Measurements from ENCODE around the gene AIFM1. TPM values are rescaled to one million over a fixed set of nuclear protein-coding genes. Genes with fewer than 3 reads are reported as not detected.

Gene AIFM1
- total and polyA plus RNA-seq, 2 of the 4 experiments (the other 2 are of a cell fraction) = 22.0 to 27.4 TPM

- no peaks in the 10 kb centered on the region for H4K20me1 ChIP-seq (ENCODE audit: insufficient read depth, low read length)
- WGBS, 2 experiments (ENCODE audit: extremely low coverage in 2 of 2, insufficient read length in 1 of 2) = 60% methylated on average over 2 of the region's 4 CpGs; no CpG with 5 or more reads in 1 of the 2 experiments
Measured at GRCh38 chrX:130190801-130191200, 25.2 kb upstream of the AIFM1 start.

More at GRCh38 chrX:130190801-130191200, 25.2 kb upstream of the AIFM1 start:
- H3K56ac ChIP-seq (ENCODE audit: extremely low read depth, insufficient read depth, low read length) = no peak overlapping the region
- ChIA-PET CTCF (interaction anchor here (0.6 kb wide), 1 partner anchor 12 kb away, joined by 3 read pairs; no protein-coding TSS in a partner anchor), POLR2A (ENCODE audit: unreplicated experiment) (no interaction called here)
- H3K27ac ChIP-seq (ENCODE audit: insufficient read depth, low read length) = no peak overlapping the region
- H3K14ac ChIP-seq (replicated peaks; ENCODE audit: low read depth, low read length) = no peak overlapping the region
- no peak overlapping the region for H3K23ac ChIP-seq (ENCODE audit: low read depth, low read length)
- ATAC-seq (ENCODE audit: low read depth) (no peak), DNase-seq (no peak)
- no peak overlapping the region for H2AFZ ChIP-seq (replicated peaks; ENCODE audit: low read length, poor library complexity)
- H3K27me3 ChIP-seq (ENCODE audit: control insufficient read depth, insufficient read depth, low read length) = no peaks in the 10 kb centered on the region; the same call in none of the 2 replicates
- H2AK5ac ChIP-seq (ENCODE audit: low read depth, low read length) = no peak overlapping the region
- H3K4me3 ChIP-seq (ENCODE audit: insufficient read depth, low read depth, low read length) = no peak overlapping the region
- no peak overlapping the region for H2BK120ac ChIP-seq (ENCODE audit: low read depth, low read length)
- no peaks in the 10 kb centered on the region for H3K79me1 ChIP-seq (ENCODE audit: low read depth in 1 of 2, low read length in 2 of 2)
- H4K8ac ChIP-seq (ENCODE audit: low read depth in 2 of 2, low read length in 2 of 2) = no peak overlapping the region
- dilution Hi-C loops (cut with HindIII; ENCODE audit: low sequenced_read_pairs, unreplicated experiment) (no loop called here), intact Hi-C loops (cut with micrococcal nuclease) (no loop called here), in situ Hi-C loops (cut with MboI; ENCODE audit: low sequenced_read_pairs) (loop anchor here (5.0 to 25.0 kb wide), 2 partner anchors 114 to 578 kb away; no protein-coding TSS in a partner anchor)
- no peak overlapping the region for H3K4me2 ChIP-seq (ENCODE audit: low read depth, low read length)
- no peak overlapping the region for H3K9ac ChIP-seq (ENCODE audit: low read depth, low read length)
- no peak overlapping the region for H2AK9ac ChIP-seq (replicated peaks; ENCODE audit: low read depth, low read length, poor library complexity)
- TF ChIP-seq FOS (IDR thresholded peaks at IDR 0.05; ENCODE audit: low read depth, low read length) = no peak
- TF ChIP-seq MXI1 (IDR thresholded peaks at IDR 0.05; ENCODE audit: borderline replicate concordance, low read depth, low read length) = no peak
- TF ChIP-seq USF2 (IDR thresholded peaks at IDR 0.05; ENCODE audit: low read depth, low read length) = no peak
- TF ChIP-seq CHD1 (IDR thresholded peaks at IDR 0.05; ENCODE audit: low read depth, low read length) = no peak
- H2BK20ac ChIP-seq (ENCODE audit: low read depth, low read length) = no peak overlapping the region
- no peaks in the 10 kb centered on the region for H3K9me3 ChIP-seq (ENCODE audit: control insufficient read depth, insufficient read depth, low read length)
- H4K5ac ChIP-seq (ENCODE audit: low read depth, low read length) = no peak overlapping the region
- no peak overlapping the region for H3K4ac ChIP-seq (ENCODE audit: low read depth, low read length)
- no peak overlapping the region for H2BK5ac ChIP-seq (ENCODE audit: low read depth, low read length, poor library complexity, severe bottlenecking)
- no peak overlapping the region for H2BK15ac ChIP-seq (ENCODE audit: low read depth, low read length)
- BruUV-seq (replicated peaks) = no TSS peak
- H4K91ac ChIP-seq (ENCODE audit: insufficient read depth, low read depth, low read length) = no peak overlapping the region
- H3K18ac ChIP-seq (ENCODE audit: low read depth, low read length) = no peak overlapping the region
- H3K4me1 ChIP-seq (ENCODE audit: control insufficient read depth, insufficient read depth, low read length) = no peaks in the 10 kb centered on the region
- H3K9me1 ChIP-seq (ENCODE audit: insufficient read depth, low read length) = no peaks in the 10 kb centered on the region
- H3K36me3 ChIP-seq (ENCODE audit: control insufficient read depth, insufficient read depth, low read length) = no peaks in the 10 kb centered on the region

Measured in IMR-90 (cell line).